Measurements from ENCODE around the gene CD68.

The CD68 gene

GRCh38 chr17:7626307-7626706 is 46.9 kb downstream of the CD68 start:
- no peak for TF ChIP-seq CTCF (IDR thresholded peaks at IDR 0.05; ENCODE audit: low read depth, low read length)
- TF ChIP-seq EZH2phosphoT487 (IDR thresholded peaks at IDR 0.05; ENCODE audit: low read depth): no peak
- no peak overlapping the region for H2AFZ ChIP-seq (ENCODE audit: low read depth, low read length)
- H3K4me2 ChIP-seq (ENCODE audit: low read length): no peak overlapping the region
- 0 out of 2 replicates have a peak, but pooled peaks cover 4% of the 10 kb centered on the region for H3K4me1 ChIP-seq (ENCODE audit: low read length)
- no peak overlapping the region for H3K27ac ChIP-seq (ENCODE audit: low read length)
- no peak overlapping the region for H3K9ac ChIP-seq (ENCODE audit: low read length)
- no peaks in the 10 kb centered on the region for H3K79me2 ChIP-seq (ENCODE audit: low read length)
- no peaks in the 10 kb centered on the region for H3K27me3 ChIP-seq (ENCODE audit: low read depth, low read length)
- no peaks in the 10 kb centered on the region for H4K20me1 ChIP-seq (ENCODE audit: insufficient read depth, low read length)
- no peaks in the 10 kb centered on the region for H3K36me3 ChIP-seq (replicated peaks; ENCODE audit: low read depth, low read length)
- no peaks in the 10 kb centered on the region for H3K9me3 ChIP-seq (ENCODE audit: insufficient read depth, low read length)
- H3K4me3 ChIP-seq (ENCODE audit: low read length): no peak overlapping the region; the same call in 1 of the 2 replicates

GRCh38 chr17:7626956-7627249 is 47.5 kb downstream of the CD68 start:
- H2AFZ ChIP-seq (ENCODE audit: low read depth, low read length): no peak overlapping the region

GRCh38 chr17:7627250-7628121 is 48.0 kb downstream of the CD68 start, which contains the start of gene SAT2:
SAT2 (minus strand) TSS chr17:7627821; CDS start chr17:7627635, 186 bp downstream.
- no peaks in the 10 kb centered on the region for H3K36me3 ChIP-seq (replicated peaks; ENCODE audit: low read depth, low read length)
- H3K9me3 ChIP-seq (ENCODE audit: insufficient read depth, low read length): no peaks in the 10 kb centered on the region
- no peaks in the 10 kb centered on the region for H3K27me3 ChIP-seq (ENCODE audit: low read depth, low read length)
- 0 out of 2 replicates have a peak, but pooled peaks cover 4% of the 10 kb centered on the region for H3K4me1 ChIP-seq (ENCODE audit: low read length)
- peak within 1 kb of the TSS; percentile 92 for H2AFZ ChIP-seq (ENCODE audit: low read depth, low read length)
- no peak for TF ChIP-seq EZH2phosphoT487 (IDR thresholded peaks at IDR 0.05; ENCODE audit: low read depth)
- TF ChIP-seq CTCF (IDR thresholded peaks at IDR 0.05; ENCODE audit: low read depth, low read length): no peak
- H3K79me2 ChIP-seq (ENCODE audit: low read length): no peaks in the 10 kb centered on the region
- peak within 1 kb of the TSS; percentile 91 for H3K4me2 ChIP-seq (ENCODE audit: low read length)
- peak within 1 kb of the TSS; percentile 97 for H3K9ac ChIP-seq (ENCODE audit: low read length)
- no peaks in the 10 kb centered on the region for H4K20me1 ChIP-seq (ENCODE audit: insufficient read depth, low read length)
- no peak within 1 kb of the TSS for H3K27ac ChIP-seq (ENCODE audit: low read length)
- H3K4me3 ChIP-seq (ENCODE audit: low read length): peak within 1 kb of the TSS; percentile 100

More at GRCh38 chr17:7626956-7627249, 47.5 kb downstream of the CD68 start:
- Histone ChIP-seq H3K9me3 (ENCODE audit: insufficient read depth, low read length) (no peaks in the 10 kb centered on the region), H3K4me2 (ENCODE audit: low read length) (peak overlapping the region; percentile 91), H4K20me1 (ENCODE audit: insufficient read depth, low read length) (no peaks in the 10 kb centered on the region), H3K27me3 (ENCODE audit: low read depth, low read length) (no peaks in the 10 kb centered on the region), H3K36me3 (replicated peaks; ENCODE audit: low read depth, low read length) (no peaks in the 10 kb centered on the region), H3K27ac (ENCODE audit: low read length) (no peak overlapping the region), H3K4me1 (ENCODE audit: low read length) (0 out of 2 replicates have a peak, but pooled peaks cover 4% of the 10 kb centered on the region), H3K9ac (ENCODE audit: low read length) (peak overlapping the region; percentile 97), H3K79me2 (ENCODE audit: low read length) (no peaks in the 10 kb centered on the region), H3K4me3 (ENCODE audit: low read length) (peak overlapping the region; percentile 100)
- TF ChIP-seq CTCF (IDR thresholded peaks at IDR 0.05; ENCODE audit: low read depth, low read length) (no peak), EZH2phosphoT487 (IDR thresholded peaks at IDR 0.05; ENCODE audit: low read depth) (no peak)

GRCh38 chr17:7629939-7630571 is 50.6 kb downstream of the CD68 start, which contains the start of gene SHBG:
SHBG (plus strand) TSS chr17:7630135; CDS start chr17:7630173, 38 bp downstream.
- H3K4me3 ChIP-seq (ENCODE audit: low read length): no peak within 1 kb of the TSS
- H3K27ac ChIP-seq (ENCODE audit: low read length): no peak within 1 kb of the TSS
- no peak within 1 kb of the TSS for H2AFZ ChIP-seq (ENCODE audit: low read depth, low read length)
- H3K4me2 ChIP-seq (ENCODE audit: low read length): no peak within 1 kb of the TSS
- H3K36me3 ChIP-seq (replicated peaks; ENCODE audit: low read depth, low read length): no peaks in the 10 kb centered on the region
- H4K20me1 ChIP-seq (ENCODE audit: insufficient read depth, low read length): no peaks in the 10 kb centered on the region
- no peaks in the 10 kb centered on the region for H3K27me3 ChIP-seq (ENCODE audit: low read depth, low read length)
- no peaks in the 10 kb centered on the region for H3K79me2 ChIP-seq (ENCODE audit: low read length)
- H3K9me3 ChIP-seq (ENCODE audit: insufficient read depth, low read length): no peaks in the 10 kb centered on the region
- 0 out of 2 replicates have a peak, but pooled peaks cover 4% of the 10 kb centered on the region for H3K4me1 ChIP-seq (ENCODE audit: low read length)
- H3K9ac ChIP-seq (ENCODE audit: low read length): no peak within 1 kb of the TSS
- no peak for TF ChIP-seq EZH2phosphoT487 (IDR thresholded peaks at IDR 0.05; ENCODE audit: low read depth)
- no peak for TF ChIP-seq CTCF (IDR thresholded peaks at IDR 0.05; ENCODE audit: low read depth, low read length)

Measured in OCI-LY3 (cell line).